Measurements from ENCODE around the gene L3MBTL2. TPM values are rescaled to one million over a fixed set of nuclear protein-coding genes. Genes with fewer than 3 reads are reported as not detected.

L3MBTL2 gene
- total RNA-seq, 2 donors from 2014 or later = 24.3 to 26.5 TPM

GRCh38 chr22:41191467-41191866 lies 13.6 kb upstream of the L3MBTL2 start:
- 90 to 92% methylated on average over 2 of the region's 2 CpGs for WGBS, 2 experiments (ENCODE audit: insufficient coverage in 1 of 2, insufficient read length in 1 of 2)
- Mint-ChIP-seq H3K27me3 (ENCODE audit: insufficient read depth) (peaks cover 33% of the 10 kb centered on the region), H3K4me1 (peaks cover 8% of the 10 kb centered on the region), H3K27ac (no peak overlapping the region), H3K9me3 (no peaks in the 10 kb centered on the region), H3K4me3 (no peak overlapping the region), H3K36me3 (ENCODE audit: low read depth) (no peaks in the 10 kb centered on the region)
- Histone ChIP-seq H3K9ac (ENCODE audit: extremely low read depth, low read length, poor library complexity, severe bottlenecking) (no peak overlapping the region), H3K9me3 (ENCODE audit: control insufficient read depth, low read length) (no peaks in the 10 kb centered on the region), H3K4me3 (ENCODE audit: low read length) (no peak overlapping the region), H3K27ac (ENCODE audit: low read depth, low read length) (no peak overlapping the region), H3K36me3 (ENCODE audit: control insufficient read depth, insufficient read depth, low read length) (no peaks in the 10 kb centered on the region), H3K27me3 (ENCODE audit: control insufficient read depth, insufficient read depth, low read length, poor library complexity, severe bottlenecking) (peaks cover 25% of the 10 kb centered on the region), H3K4me1 (ENCODE audit: control insufficient read depth, insufficient read depth, low read length) (no peaks in the 10 kb centered on the region)
- no peak for TF ChIP-seq CTCF (conservative IDR thresholded peaks at IDR 0.05)
- DNase-seq = no peak

- peaks cover 50% of the 10 kb centered on the region for H3K27me3 Mint-ChIP-seq (ENCODE audit: insufficient read depth)
- no peaks in the 10 kb centered on the region for H3K4me1 ChIP-seq (ENCODE audit: control insufficient read depth, insufficient read depth, low read length)
- no peak overlapping the region for H3K4me3 ChIP-seq (ENCODE audit: low read length)
- H3K27ac Mint-ChIP-seq = no peak overlapping the region
- no peaks in the 10 kb centered on the region for H3K36me3 ChIP-seq (ENCODE audit: control insufficient read depth, insufficient read depth, low read length)
- WGBS, 2 experiments (ENCODE audit: insufficient coverage in 1 of 2, insufficient read length in 1 of 2) = 98 to 100% methylated on average over 4 to 6 of the region's 6 CpGs
- no peaks in the 10 kb centered on the region for H3K9me3 Mint-ChIP-seq
- peaks cover 8% of the 10 kb centered on the region for H3K4me1 Mint-ChIP-seq
- TF ChIP-seq CTCF (conservative IDR thresholded peaks at IDR 0.05) = no peak
- no peaks in the 10 kb centered on the region for H3K9me3 ChIP-seq (ENCODE audit: control insufficient read depth, low read length)
- no peak for DNase-seq
- no peaks in the 10 kb centered on the region for H3K36me3 Mint-ChIP-seq (ENCODE audit: low read depth)
- peaks cover 43% of the 10 kb centered on the region for H3K27me3 ChIP-seq (ENCODE audit: control insufficient read depth, insufficient read depth, low read length, poor library complexity, severe bottlenecking)
- no peak overlapping the region for H3K9ac ChIP-seq (ENCODE audit: extremely low read depth, low read length, poor library complexity, severe bottlenecking)
- no peak overlapping the region for H3K27ac ChIP-seq (ENCODE audit: low read depth, low read length)
- H3K4me3 Mint-ChIP-seq = no peak overlapping the region
Measured at GRCh38 chr22:41193829-41194228, 11.3 kb upstream of the L3MBTL2 start.

GRCh38 chr22:41197038-41197972 lies 7.8 kb upstream of the L3MBTL2 start:
- DNase-seq = peak; percentile 93
- no peak overlapping the region for H3K9ac ChIP-seq (ENCODE audit: extremely low read depth, low read length, poor library complexity, severe bottlenecking)
- H3K36me3 ChIP-seq (ENCODE audit: control insufficient read depth, insufficient read depth, low read length) = no peaks in the 10 kb centered on the region
- H3K4me1 ChIP-seq (ENCODE audit: control insufficient read depth, insufficient read depth, low read length) = no peaks in the 10 kb centered on the region
- Mint-ChIP-seq H3K4me1 (peaks cover 10% of the 10 kb centered on the region), H3K27ac (no peak overlapping the region), H3K9me3 (no peaks in the 10 kb centered on the region), H3K4me3 (peak overlapping the region; percentile 67), H3K27me3 (ENCODE audit: insufficient read depth) (peaks cover 69% of the 10 kb centered on the region), H3K36me3 (ENCODE audit: low read depth) (no peaks in the 10 kb centered on the region)
- TF ChIP-seq CTCF (conservative IDR thresholded peaks at IDR 0.05) = no peak
- peak overlapping the region; percentile 86 for H3K4me3 ChIP-seq (ENCODE audit: low read length)
- peaks cover 55% of the 10 kb centered on the region for H3K27me3 ChIP-seq (ENCODE audit: control insufficient read depth, insufficient read depth, low read length, poor library complexity, severe bottlenecking)
- H3K27ac ChIP-seq (ENCODE audit: low read depth, low read length) = no peak overlapping the region
- WGBS, 2 experiments (ENCODE audit: insufficient coverage in 1 of 2, insufficient read length in 1 of 2) = 1 to 6% methylated on average over 10 to 91 of the region's 91 CpGs
- no peaks in the 10 kb centered on the region for H3K9me3 ChIP-seq (ENCODE audit: control insufficient read depth, low read length)

All from endodermal cell (in vitro differentiated cells).